ENCODE measurements around the gene SERPINE1.

The SERPINE1 gene

DNA sequence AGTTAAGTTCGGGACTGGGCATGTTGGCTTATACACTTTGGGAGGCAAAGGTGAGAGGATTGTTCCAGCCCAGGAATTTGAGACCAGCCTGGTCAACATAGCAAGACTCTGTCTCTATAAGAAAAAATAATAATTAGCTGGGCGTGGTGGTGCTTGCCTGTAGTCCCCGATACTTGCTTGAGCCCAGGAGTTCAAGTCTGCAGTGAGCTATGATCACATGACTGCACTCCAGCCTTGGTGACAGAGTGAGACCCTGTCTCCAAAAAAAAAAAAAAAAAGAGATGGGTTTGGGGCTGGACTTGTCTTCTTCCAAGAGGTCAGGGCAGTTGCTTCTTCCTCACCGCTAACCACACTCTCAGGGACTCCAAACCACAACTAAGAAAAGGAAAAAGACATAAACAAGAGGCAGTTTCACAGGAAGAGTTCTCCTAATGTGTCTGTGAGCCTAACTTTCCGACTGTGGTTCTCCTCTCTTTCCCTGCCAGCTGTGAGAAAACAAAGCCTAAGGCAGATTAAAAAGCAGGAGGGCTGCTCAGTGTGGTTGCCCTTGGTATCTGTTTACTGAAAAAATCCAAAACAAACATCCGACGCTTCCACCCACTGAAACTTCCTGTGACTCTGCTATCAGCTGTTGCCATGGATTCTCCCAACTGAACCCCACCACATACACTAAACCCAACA is 2.4 kb upstream of the SERPINE1 start:
- peak; percentile 94 for DNase-seq (ENCODE audit: low read depth)

- DNase-seq (ENCODE audit: low read depth): peak; percentile 59
Measured at GRCh38 chr7:101125989-101126650, 784 bp upstream of the SERPINE1 start.

DNA sequence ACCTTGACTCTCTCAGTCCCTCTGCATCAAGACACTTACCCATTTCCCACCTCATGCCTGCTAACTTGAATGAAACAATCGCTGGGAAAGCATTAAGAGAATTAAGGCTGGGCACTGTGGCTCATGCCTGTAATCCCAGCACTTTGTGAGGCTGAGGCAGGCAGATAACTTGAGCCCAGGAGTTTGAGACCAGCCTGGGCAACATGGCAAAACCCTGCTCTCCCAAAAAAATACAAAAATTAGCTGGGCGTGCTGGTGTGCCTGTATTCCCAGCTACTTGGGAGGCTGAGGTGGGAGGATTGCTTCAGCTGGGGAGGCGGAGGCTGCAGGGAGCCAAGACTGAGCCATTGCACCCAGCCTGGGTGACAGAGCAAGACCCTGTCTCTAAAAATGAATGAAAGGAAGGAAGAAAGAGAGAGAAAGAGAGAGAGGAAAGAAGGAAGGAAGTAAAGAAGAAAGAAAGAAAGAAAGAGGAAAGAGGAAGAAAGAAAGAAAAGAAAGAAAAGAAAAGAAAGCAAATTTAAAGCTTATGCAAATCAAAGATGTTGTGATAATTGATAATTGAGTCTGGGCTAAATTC is 646 bp downstream of the SERPINE1 start:
- DNase-seq (ENCODE audit: low read depth): no peak

- DNase-seq (ENCODE audit: low read depth): peak; percentile 38
Measured at GRCh38 chr7:101128040-101128834, 1.3 kb downstream of the SERPINE1 start.

GRCh38 chr7:101129603-101130117 is 2.8 kb downstream of the SERPINE1 start:
- DNase-seq (ENCODE audit: low read depth): no peak

DNA sequence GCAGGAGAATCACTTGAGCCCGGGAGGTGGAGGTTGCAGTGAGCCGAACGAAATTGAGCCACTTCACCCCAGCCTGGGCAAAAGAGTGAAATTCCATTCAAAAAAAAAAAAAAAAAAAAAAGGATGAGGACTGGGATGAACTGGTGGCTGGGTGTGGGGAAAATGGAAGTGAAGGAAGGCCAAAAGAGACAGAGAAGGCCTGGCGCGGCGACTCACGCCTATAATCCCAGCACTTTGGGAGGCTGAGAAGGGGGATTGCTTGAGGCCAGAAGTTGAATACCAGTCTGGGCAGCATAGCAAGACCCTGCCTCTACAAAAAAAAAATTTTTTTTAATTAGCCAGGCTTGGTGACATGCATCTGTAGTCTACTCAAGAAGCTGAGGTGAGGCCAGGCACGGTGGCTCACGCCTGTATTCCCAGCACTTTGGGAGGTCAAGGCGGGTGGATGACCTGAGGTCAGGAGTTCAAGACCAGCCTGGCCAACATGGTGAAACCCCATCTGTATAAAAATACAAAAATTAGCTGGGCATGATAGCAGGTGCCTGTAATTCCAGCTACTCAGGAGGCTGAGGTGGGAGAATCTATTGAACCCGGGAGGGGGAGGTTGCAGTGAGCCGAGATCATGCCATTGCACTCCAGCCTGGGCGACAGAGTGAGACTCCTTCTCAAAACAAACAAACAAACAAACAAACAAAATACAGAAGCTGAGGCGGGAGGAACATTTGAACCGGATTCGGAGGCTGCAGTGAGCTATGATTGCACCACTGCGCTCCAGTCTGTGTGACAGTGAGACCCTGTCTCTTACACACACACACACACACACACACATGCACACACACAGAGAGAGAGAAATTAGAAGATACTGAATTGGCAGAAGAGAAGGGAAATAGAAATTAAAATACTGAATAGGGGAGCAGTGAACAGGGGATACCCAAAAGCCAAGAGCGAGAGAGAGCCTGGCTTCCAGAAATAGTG is 6.0 kb downstream of the SERPINE1 start:
- DNase-seq (ENCODE audit: low read depth): peak; percentile 29

DNA sequence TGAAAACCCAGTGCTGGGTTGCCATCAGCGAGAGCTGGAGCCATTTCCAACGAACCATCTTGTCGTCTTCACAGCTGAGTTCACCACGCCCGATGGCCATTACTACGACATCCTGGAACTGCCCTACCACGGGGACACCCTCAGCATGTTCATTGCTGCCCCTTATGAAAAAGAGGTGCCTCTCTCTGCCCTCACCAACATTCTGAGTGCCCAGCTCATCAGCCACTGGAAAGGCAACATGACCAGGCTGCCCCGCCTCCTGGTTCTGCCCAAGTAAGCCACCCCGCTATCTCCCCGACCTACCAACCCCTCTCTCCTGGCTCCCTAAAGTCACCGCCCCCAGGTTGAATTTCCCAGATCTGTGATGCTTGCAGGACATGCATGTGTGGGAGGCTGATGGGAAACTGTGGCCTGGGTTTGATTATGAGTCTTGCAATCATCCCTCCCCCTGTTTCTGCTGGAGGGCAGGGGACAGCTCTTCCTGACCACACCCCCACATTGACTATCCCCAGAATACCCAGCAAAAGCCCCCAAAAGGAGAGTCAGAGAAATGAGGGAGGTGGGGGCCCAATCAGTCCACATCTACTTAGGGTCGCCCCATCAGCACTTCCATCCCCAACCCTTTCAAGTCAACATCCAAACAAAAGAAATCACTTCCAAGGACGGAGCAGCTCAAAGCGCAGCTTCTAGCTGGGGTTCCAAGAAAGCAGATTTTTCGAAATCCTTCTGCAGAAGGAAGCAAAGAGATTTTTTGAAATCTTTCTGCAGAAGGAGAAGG is 6.9 kb downstream of the SERPINE1 start:
- peak; percentile 83 for DNase-seq (ENCODE audit: low read depth)

GRCh38 chr7:101134399-101134980 is 7.6 kb downstream of the SERPINE1 start:
- peak; percentile 47 for DNase-seq (ENCODE audit: low read depth)

GRCh38 chr7:101137651-101138212 is 10.8 kb downstream of the SERPINE1 start:
- DNase-seq (ENCODE audit: low read depth): peak; percentile 22

- peak; percentile 94 for DNase-seq (ENCODE audit: low read depth)
Measured at GRCh38 chr7:101138213-101138870, 11.4 kb downstream of the SERPINE1 start.

- DNase-seq (ENCODE audit: low read depth): peak; percentile 22
Measured at GRCh38 chr7:101140339-101140699, 13.4 kb downstream of the SERPINE1 start.

DNA sequence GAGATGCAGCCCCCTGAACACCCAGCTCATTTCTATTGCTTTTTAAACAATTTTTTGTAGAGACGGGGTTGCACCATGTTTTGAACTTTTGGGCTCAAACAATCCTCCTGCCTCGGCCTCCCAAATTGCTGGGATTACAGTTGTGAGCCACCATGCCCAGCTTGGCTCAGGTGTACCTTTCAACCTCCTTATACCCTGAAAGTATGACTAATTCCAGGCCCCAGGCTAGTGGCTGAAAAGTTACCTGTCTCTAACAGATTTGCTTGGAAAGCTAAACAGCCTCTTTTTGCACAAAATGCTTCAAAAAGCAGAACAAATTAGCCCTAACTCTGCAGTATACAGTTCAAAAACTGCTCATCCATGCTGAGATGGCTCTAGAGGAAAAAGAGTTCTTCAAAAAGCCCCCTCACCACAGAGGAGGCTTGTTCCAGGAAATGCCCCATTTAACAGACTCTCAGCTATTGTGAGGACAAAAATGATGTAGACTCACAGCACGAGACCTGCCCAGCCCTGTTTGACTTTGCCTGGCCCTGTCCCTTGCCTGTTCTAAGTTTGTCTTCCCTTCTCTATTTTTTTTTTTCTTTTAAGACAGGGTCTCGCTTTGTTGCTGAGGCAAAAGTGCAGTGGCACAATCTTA is 14.0 kb downstream of the SERPINE1 start:
- DNase-seq (ENCODE audit: low read depth): no peak

DNA sequence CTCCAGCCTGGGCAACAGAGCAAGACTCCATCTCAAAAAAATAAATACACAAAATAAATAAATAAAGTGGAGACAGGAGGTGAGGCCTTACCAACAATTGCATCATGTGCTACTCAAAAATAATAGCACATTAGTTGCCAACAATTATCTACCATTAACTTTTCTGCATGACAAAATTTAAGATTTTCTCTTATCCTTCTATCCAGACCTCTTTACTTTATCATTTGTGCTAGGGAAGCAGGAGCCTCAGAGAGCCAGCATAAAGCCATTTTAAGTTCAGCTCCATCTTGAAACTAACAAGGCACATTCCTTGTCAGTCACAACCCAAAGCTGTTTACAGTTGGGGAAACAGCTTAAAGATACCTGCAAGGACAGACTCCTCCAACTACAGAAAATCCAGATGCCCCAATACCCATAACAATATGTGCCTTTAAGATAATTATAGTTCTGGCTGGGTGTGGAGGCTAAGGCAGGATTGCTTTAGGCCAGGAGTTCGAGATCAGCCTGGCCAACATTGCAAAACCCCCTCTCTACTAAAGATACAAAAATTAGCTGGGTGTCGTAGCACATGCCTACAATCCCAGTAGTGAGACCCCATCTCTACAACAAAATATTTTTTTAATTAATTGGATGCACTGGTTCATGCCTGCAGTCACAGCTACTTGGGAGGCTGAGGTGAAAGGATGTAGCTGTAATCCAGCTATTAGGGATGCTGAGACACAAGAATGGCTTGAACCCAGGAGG is 25.2 kb downstream of the SERPINE1 start:
- no peak for DNase-seq (ENCODE audit: low read depth)

- peak; percentile 94 for DNase-seq (ENCODE audit: low read depth)
Measured at GRCh38 chr7:101153969-101154692, 27.2 kb downstream of the SERPINE1 start, which contains the start of gene AP1S1. Gene AP1S1 (plus strand): TSS chr7:101154476. CDS start chr7:101154515, 39 bp downstream.

GRCh38 chr7:101154693-101155102 is 27.8 kb downstream of the SERPINE1 start:
- DNase-seq (ENCODE audit: low read depth): no peak

GRCh38 chr7:101155303-101155702 is 28.4 kb downstream of the SERPINE1 start:
- DNase-seq (ENCODE audit: low read depth): no peak

DNA sequence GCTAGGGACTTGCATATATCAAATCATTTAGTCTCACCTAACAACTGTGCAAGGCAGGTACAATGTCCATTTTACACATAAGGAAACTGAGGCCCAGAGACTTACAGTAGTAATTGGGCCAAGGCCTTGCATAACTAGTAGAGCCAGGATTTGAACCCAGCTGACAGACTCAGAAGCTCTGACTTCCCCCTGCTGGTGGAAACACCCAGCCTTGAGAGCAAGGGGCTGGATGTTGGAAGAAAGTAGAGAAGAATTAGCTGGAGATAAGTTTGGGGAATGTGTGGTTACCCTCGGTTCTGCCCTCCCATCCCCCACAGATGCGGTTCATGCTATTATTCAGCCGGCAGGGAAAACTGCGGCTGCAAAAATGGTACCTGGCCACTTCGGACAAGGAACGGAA is 29.4 kb downstream of the SERPINE1 start:
- no peak for DNase-seq (ENCODE audit: low read depth)
